Stimulated activated CD4-positive, alpha-beta T cell treated with anti-CD3 and anti-CD28 coated beads, TNF-alpha, amount 100 ng/mL, for 4 hours (primary cell): ENCODE results near the gene KCNA5.

ENCODE experiments used
- DNase-seq, 3 experiments: peaks; one replicate each; pipeline ENCODE4 v3.0.0-alpha.2; 2020; ENCODE audit warnings: low read depth in 3 of 3

KCNA5 gene

DNA sequence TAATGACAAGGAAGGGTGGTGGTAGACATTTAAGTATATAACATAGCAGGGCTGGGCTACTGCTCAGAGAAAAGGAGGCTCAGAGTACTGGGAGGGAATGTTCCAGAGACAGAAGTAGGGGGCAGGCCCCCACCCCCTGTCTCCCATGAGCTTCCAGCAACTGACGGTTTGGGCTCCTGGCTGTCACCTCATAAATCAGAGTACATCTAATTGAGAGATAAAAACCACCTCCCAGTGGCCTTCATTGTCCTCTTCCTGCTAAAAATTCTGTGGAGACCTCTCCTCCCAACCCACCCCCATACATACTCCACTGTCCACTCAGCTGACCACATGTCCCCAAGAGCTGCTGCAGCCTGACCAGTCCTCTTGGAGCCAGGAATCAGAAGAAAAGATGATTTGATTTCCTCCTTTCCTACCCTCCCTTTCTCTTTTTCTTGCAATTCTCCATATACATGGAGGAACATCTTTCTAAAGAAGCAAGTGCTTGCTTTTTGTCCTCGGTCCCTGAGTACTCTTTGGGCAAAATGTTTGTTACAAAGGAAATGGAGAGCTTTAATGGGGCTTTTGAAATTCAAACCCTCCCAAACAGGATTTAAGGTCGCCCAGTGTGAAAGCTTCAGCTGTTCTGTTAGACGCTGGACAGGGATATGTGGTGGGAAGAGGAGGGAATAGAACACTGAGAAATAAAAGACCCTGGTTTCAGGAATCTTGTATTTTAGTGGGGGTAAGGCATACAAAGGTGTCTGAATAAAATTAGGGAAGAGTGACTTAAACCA lies 16.4 kb upstream of the KCNA5 start:
- DNase-seq: no peak

DNA sequence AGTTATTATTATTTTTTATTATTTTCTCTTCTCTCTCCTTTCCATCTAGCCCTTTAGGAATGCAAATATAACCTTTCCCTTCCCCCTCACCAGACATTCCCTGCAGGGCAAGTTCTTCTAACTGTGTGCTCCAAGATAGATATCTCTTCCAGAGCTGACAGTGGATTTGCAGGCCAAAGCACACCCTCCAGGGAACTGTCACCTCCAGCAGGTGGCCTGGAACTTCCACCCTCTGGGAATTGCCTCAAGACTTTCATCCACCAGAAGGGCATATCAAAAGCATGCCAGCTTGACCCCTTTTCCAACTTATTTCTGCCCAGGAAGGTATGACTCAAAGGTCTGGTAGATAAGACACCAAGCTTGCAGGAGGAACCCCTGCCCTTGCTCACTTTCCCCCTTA lies 13.6 kb upstream of the KCNA5 start:
- DNase-seq: no peak

DNA sequence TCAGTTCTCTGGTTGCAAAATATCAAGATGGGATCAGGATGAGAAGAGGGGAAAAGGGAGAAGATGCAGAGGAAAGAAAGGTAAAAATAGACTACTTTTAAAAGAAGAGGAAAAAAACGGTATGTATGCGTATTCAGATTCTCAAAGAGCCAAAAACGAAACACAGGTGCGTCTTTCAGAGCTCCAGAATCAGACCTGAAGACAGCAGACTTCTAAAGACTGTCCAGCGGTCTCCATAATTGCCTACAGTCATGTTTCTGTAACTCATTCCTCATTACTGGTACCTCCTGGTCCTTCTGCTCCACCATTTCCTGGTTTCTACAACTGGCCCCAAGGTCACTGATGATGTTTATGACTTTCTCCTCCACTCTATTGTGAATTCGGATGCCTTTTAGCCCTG lies 12.4 kb upstream of the KCNA5 start:
- DNase-seq: no peak

DNA sequence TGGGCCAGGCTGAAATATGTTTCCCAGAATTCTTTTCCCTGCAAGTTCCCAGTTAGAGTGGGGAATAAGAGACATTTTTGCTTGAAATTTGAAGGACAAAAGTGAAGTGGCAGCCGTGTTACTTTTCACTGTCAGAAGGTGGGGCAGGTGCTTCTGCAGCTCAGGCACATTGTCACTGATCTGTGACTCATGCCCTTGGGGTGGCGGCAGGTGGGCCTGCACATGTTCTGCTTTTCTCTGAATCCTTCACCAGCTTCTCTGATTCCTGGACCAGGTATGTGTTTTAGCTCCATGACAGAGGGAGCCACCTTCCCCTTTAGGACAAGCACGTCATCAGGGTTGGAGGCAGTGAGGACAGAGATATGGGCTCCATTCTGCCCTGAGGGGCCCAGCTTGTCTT lies 11.7 kb upstream of the KCNA5 start:
- DNase-seq: no peak

DNA sequence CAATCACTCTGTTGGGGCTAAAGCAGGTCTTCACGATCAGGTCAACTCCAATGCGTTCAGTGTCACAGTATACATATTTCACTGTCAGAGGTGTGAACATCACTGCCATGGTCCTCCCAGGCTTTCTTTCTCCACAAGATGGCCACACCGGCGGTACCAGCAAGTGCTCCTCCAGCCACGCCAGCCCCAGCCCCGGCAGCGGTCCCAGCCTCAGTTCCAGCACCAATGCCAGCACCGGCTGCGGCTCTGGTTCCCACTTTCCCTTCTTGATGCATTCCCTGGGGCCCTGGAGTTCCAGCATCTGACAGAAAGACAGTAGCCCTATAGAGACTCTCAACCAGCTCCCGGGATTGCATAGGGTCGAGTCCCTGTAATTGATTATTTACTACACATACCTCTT lies 10.9 kb upstream of the KCNA5 start:
- DNase-seq: no peak

DNA sequence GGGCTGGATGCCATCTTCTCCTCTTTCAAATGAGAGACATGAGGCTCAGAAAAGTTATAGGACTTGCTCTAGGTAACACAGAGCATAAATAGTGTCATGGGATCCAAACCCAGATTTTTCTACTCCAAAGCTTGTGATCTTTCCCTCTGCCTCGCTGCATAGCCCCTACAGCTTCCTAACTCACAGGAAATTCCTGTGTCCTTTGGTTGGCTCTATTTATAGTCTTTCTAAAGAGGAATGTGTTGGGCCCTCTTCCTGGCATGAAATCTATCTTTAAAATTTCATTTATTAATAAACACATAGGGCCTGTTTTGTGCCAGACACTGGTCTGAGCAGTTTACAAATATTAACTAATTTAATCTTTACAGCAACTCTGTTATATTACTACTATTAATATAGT lies 9.8 kb upstream of the KCNA5 start:
- no peak for DNase-seq

DNA sequence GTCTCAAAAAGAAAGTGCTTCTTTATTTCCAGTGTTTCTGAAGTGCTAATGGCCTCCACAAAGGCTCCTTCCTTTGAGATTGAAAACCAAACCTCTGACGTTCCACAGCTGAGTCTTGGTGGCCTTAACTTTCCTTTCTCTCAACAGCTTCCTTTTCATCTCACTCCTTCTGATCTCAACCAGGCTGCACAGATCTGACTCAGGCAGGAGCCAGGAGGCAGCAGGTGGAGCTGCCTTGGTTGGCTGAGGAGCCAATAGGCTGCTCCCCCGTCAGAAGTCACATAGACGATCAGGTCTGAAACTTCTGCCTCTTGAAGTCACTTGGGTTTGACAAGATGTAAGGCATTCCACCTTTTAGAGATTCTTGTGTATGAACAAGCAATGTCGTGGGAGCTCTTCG lies 9.1 kb upstream of the KCNA5 start:
- DNase-seq: no peak

DNA sequence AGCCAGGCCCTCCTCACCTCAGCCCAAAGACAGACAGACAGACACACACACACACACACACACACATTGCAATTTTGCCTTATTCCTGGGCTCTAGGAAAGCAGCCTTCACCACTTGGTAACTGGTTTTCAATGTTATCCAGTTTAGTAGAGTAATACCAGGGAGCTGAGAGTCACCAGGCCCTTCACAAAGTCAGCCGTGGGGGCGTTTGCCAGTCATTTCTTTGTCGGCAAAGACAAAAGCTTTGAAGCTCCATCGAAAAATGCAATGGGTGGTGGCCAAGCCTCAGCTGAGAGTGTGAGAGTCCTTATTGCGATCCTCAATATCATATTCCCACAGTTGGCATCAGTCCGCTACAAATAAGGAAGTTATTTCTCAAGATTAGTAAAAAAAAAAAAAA lies 8.1 kb upstream of the KCNA5 start:
- DNase-seq: no peak

DNA sequence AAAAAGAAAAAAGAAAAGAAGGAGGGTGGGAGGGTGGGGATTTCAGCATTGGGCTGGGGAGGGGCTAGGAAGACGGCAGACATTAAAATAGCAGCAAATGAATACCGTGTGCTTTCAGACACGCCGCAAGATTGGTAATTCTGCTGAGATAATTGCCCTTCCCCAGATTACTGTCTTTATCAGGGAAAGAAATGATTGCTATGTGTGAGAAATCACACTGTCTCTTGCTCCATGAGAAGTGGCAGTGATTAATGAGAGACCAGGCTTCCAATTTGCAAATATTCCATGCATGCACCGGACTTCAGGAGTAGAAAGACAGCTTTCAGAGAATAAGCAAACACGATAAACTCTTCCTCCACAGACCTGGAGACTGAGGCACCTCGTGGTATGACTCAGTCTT lies 7.6 kb upstream of the KCNA5 start:
- DNase-seq: no peak

DNA sequence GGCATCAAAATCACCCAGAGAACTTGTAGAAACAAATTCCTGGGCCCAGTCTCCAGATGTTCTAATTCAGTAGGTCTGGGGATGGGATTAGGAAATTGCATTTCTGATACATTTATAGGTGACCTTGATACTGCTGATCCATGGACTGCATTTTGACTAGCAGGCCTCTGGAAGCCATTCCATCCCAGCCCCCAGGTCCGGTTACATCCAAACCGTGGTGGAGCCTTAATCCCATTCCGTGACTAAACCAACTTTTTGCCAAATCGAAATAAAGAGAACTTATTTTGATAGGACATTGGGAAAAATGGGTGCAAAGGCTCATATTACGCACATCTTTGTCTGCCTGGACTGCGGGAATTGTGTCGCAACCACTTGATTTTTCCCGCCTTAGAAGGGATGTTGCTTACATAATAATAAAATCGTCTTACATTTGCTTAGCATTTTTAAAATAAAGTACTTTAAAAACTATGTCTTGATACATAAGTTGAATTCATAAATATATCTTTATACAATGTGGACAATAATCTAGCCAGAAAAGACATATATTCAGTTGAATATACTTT lies 5.8 kb upstream of the KCNA5 start:
- no peak for DNase-seq

DNA sequence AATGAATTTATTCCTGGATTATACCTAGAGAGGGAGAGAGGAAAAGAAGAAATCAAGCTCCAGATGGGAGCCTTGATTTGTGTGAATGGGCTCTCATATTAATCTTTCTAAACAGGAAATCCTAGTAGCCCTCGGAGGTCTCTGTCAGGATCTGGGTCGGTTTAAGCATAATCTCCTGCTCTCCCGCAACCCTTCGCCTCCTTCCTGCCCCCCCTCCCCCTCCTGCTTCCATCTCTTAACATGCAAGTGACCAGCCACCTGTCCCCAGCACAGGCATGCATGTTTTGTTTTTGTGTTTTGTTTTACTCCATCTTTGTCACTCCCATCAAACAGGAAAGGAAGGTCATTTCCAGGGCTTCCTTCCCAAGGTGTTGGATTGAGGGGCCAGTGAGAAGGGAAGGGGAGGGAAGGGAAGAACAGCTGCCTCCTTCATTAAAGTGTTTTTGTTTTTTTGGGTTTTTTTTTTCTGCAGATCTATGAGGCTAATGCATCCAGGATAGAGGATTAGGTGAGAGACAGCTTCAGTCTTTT lies 4.8 kb upstream of the KCNA5 start:
- no peak for DNase-seq

DNA sequence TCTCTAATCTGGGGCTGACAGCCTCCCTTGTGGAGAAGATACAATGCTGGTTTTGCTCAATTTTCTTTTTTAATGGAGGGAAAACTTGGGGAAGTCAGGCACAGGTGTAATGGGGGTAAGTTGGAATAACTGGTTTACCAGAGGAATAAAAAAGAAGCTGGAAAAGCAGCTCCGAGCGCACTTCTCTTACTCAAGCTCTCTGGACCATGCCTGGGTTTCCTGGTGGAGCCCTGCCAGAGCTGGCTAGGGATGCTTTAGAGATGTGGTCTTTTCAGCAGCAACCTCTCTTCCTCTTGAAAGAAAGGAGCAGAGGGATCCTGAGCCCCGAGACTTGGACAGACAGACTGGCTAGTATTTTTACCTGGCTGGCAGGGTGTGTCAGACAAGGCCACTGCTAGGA lies 3.9 kb upstream of the KCNA5 start:
- no peak for DNase-seq

DNA sequence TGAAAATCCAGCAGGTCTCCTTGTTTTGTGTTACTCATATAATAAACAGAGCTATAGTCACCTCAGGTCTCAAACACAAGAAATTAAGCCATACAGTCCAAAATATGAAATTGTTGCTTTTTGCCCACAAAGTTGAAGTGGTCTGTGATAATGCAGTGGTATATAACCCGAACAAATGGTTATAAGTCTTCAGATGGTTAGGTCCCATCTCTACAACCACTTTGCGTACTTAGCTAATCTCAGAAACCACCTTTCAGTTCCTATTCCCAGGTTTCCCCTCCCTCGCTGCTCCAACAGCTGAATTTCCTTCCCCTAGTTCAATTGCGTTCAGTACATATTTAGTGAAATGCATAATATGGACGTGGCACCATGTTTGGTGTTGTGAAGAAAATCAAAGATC lies 3.3 kb upstream of the KCNA5 start:
- no peak for DNase-seq

DNA sequence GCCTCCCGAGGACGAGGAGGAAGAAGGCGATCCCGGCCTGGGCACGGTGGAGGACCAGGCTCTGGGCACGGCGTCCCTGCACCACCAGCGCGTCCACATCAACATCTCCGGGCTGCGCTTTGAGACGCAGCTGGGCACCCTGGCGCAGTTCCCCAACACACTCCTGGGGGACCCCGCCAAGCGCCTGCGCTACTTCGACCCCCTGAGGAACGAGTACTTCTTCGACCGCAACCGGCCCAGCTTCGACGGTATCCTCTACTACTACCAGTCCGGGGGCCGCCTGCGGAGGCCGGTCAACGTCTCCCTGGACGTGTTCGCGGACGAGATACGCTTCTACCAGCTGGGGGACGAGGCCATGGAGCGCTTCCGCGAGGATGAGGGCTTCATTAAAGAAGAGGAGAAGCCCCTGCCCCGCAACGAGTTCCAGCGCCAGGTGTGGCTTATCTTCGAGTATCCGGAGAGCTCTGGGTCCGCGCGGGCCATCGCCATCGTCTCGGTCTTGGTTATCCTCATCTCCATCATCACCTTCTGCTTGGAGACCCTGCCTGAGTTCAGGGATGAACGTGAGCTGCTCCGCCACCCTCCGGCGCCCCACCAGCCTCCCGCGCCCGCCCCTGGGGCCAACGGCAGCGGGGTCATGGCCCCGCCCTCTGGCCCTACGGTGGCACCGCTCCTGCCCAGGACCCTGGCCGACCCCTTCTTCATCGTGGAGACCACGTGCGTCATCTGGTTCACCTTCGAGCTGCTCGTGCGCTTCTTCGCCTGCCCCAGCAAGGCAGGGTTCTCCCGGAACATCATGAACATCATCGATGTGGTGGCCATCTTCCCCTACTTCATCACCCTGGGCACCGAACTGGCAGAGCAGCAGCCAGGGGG lies 979 bp downstream of the KCNA5 start:
- no peak for DNase-seq

DNA sequence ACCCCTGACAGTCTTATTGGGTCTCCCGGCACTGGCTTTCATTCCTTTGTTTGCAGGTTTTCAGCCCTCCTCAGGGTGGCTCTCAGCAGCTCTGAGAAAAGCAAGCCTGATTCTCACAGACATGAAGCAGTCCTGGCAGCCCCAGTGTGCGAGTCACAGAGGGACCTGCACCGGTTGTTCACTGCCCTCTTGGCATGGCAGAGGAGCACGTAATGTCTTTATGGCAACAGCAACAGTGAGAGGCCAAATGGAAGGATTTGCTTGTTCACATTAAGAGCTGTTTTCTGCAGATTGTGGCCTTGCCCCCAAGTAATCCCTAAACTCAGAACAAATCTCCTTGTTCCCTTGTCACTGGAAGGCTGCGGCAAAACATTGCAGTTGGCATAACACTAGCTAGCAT lies 3.4 kb downstream of the KCNA5 start:
- DNase-seq: no peak

DNA sequence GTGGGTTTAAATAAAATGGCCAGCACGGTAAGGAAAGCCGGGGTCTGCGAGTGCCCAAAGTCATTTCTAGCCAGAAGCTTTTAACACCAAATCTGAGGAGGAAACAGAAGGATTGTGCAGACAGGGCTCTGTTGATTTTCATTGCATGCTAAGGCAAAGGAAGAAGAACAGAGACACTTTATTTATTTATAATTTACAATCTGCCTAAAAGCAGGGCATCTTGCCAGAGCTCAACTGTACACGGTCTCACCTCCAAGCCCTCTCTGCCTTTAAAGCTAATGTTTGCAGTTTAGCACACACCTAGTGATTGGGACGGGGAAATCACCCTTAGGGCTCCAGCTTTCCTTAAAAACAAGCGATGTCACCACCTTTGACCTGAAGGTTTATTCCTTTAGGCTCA lies 4.0 kb downstream of the KCNA5 start:
- no peak for DNase-seq

DNA sequence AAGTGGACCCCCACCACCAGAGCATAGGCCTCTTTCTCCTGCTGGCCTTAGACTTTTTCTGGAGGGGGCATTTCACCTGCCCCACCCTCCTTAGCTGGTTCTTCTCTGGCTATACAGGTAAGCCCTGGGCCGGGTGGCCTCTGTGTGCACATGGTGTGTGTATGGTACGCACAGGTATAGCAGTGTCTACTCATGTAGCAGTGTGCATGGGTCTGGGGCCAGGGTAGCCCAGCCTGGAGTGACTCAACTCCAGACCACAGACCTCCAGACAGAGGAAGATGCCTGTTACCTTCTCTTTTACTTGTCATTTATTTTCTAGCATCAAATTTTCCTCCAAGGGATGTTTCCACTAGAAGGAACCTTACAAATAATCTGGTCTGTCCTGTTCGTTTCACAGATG lies 6.9 kb downstream of the KCNA5 start:
- DNase-seq: no peak

DNA sequence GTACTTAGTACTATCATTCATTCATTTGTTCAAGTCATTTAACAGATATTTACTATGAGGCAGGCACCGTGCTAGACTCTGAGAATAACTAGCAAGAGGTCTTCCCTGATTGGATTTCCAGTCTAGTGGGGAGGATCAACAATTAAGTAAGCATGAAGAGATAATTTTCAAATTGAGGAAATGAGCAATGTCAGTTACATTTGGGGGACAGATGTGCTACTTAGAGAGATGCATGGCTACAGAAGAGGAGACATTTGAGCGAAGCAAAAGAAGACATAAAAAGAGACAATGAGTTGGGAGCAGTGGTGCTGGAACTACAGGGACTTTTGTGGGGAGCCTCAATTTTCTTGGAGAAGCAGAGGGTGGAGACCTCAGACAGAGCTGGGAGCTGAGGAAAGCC lies 7.7 kb downstream of the KCNA5 start:
- DNase-seq: no peak

DNA sequence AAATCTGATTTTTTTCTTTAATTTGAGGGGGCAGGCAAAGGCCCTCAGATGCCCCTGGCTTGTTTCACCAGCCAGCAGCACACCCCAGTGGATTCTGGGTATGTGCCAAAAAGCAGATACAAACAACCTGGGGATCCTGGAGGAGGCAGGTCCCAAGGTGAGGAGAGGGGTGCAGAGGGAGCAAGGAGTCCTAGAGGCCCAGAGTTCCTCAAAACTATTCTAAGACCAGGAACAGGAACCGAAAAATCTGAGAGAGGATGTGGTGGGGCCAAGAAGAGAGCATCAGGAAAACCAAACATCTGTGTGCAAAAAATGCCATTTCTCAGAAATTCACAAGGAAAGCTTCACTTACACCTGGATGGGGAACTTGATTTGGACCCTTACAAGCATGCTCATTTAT lies 8.2 kb downstream of the KCNA5 start:
- no peak for DNase-seq

DNA sequence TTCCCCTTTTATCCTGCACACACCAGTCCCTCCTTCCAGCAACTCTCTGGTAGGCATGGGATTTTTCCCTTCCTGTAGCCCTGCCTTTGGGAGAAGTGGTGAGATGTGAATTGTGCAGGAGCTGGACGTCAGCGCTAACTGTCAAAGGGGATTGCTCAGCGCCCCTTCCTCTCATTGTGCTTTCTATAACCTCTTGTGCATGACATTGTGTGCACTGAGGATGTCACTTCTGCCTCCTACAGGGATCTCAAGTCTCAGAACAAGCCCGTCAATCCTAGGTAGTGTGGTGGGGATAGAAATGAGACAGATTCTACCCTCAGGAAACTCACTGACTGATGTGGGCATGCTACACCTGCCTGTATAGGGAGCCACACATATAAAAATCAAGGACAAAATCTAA lies 8.7 kb downstream of the KCNA5 start:
- DNase-seq: no peak

DNA sequence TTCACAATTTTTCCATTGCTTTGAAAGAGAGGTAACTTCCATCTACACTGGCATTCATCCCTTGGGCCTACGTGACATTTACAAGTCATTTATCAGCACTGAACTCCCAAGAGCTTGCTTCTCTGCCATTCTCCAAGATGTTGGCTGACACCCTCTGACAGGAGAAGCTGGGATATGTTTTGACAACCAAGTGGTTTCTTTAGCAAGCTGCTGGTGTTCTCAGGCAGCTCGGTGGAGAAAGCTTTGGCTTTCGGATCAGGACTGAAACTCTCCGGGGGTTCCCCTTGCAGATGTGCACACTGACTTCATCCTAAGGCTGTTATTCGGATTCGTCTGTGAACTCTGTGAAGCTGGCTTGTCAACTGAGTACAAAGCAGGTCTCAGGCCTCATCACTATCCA lies 15.7 kb downstream of the KCNA5 start:
- no peak for DNase-seq

DNA sequence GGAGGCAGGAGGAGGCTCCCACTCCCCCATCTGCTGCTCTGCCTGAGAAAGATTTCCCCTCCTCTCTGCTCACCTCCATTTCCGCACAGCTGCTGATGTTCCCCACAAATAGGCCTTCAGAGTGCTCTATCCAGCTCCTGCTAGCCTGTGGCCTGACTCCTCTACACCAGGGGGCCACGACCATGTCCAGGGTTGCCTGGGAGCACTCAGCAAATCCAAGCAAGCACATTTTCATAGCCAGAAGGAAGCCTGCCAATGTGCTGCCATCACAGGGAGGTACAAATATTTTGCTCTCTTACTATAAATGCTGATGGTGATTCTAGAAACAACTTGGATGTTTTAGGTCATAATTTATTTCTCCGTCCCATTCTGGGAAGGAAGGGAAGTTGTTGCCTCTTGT lies 17.3 kb downstream of the KCNA5 start:
- DNase-seq: no peak

DNA sequence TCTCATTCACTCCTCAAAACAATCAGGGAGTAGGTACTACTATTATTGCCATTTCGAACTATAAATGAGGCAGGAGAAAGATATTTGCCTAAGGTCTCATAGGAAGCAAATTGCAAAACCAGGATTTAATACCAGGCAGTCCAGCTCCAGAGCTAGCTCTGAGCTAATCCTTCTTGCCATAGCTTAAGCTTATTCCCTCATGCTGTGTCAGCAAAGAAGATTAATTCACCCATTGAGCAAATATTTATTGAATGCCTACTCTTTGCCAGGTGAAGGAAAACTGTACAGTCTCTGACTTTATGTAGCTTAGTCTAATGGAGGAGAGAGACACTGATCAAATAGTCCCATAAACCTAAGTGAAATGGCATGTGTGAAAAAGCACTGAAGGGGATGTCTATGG lies 19.5 kb downstream of the KCNA5 start:
- no peak for DNase-seq
